CD4-positive, alpha-beta T cell treated with Interleukin-17A for 4 hours (primary cell): ENCODE measurements around the gene KLRC4.

ENCODE experiments used
- DNase-seq: peaks from one replicate; pipeline ENCODE4 v3.0.0-alpha.2; 2020; ENCODE audit warnings: mixed read lengths

Gene KLRC4

GRCh38 chr12:10366875-10367274, 42.7 kb downstream of the KLRC4 start:
- DNase-seq: no peak

DNA sequence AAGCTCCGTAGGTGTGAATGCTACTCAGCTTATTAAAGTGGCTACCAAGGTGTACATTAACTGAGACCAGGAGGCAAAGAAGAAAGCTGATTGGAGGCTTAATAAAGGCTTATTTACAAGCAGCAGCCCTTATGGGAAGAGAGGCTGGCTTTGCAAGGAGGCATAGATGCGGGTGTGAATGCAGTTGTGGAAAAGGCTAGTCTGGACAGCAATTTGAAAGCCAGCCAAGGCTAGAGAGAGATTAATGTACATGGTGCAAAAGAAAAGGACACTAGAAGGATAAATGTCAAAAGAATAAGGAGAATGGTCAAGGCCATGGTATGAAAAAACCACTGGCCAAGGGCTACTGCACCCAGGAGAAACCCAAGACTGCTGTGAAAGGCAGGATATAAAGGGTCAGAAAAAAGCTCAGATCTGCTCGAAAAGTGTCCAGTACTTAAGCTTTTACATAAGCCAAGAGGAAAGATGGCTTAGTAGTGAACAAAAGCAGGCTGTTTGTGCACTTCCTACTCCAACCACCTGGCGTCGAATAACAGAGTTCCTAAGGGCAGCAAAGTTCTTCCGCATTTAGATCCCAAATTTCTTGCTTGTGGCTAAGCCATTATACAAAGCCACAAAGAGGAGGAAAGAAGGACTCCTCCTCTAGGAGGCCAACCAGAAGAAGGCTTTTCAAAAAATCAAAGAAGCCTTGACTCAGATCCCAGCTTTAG, 43.7 kb downstream of the KLRC4 start:
- no peak for DNase-seq

GRCh38 chr12:10364815-10365622, 44.5 kb downstream of the KLRC4 start:
- peak; percentile 65 for DNase-seq

DNA sequence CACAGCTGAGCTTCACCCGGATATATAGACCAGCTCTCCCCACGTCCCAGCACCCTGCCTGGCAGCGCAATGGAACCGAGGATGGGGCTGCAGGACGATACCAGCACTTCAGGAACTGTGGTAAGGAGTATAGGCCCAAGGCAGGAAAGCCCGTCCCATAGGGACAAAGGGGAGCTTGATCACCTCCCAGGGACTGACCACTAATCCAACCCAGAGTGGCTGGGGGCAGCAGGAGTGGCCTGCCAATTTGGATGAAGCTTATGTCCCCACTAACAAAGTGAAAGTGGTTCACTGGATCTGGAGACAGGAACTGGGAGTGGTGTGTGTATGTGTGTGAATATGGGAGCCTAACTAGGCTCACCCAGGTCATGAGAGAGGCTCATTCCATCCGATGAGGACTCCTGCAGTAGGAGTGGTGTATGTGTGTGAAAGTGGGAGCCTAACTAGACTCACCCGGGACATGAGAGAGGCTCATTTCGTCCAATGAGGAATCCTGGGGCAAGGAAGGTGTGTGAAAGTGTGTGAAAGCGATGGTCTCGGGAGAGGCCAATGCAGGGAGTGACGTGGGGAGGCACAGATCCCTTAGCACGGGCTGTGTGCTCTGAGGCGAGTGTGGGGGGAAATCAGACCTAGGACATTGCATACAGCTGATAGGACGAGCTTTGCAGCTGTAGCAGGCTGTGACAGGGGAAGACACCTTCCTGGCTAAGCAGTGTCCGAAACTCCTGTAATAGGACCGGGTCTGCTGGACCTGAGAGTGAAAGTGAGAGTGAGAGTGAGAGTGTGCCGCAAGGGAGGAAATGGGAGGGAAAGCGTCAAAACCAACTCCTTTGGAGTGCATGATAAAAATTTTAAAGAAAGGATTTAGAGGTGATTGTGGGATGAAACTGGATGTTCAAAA, 45.4 kb downstream of the KLRC4 start:
- peak; percentile 54 for DNase-seq

GRCh38 chr12:10363658-10363913, 46.0 kb downstream of the KLRC4 start:
- no peak for DNase-seq

DNA sequence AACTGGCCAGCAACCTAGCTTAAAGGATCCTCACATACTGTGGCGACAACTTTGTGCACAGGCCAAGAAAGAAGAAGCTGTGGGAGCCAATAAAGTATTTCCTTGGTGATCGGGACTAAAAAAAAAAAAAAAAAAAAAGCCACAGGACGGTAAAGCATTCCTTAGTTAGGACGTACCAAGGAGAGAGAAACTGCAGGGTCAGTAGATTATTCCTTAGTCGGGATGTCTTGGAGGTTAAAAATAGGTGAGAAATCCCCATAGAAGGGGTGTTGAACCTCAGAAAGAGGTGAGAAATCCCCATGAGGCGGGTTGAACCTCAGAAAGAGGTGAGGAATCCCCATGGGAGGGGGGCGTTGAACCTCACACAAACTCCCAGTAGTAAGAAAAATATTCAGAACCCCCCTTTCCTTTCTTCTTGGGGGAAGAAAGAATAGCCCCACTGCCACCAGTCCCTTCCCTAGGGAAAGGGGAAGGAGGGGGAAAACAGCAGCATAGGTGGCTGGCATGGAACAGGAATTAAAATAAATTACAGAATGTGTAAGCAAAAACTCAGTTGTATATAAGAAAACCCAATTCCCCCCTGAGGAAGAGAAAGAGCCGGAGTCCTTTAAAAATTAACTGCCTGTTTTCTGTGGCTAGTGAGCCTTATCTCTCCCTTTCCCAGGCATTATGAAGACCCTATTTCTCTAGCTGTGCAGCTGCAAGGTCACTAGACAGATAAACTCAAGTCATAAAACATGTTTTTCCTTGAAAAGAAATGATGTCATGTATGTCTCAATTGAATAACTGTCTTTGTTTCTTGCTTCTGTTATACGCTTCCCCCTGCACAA, 46.5 kb downstream of the KLRC4 start:
- DNase-seq: no peak

DNA sequence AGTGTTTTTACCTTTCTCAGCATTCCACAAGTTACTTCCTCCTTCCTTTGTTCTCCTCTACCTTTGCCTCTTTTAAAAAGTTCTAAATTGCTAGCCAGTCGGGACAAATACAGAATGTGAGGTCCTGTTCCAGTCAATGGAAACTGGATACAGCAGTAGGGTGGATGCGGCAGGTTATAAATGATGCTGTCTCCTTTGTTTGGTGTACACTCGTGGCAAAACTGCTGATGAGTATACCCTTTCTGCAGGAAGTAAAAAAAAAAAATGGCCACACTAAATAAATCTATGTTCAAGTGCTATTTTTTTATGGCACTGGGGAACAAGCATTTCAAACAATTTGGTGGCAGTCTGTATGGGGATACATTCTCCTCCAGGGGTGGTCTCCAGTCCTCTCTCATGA, 47.2 kb downstream of the KLRC4 start:
- DNase-seq: no peak

DNA sequence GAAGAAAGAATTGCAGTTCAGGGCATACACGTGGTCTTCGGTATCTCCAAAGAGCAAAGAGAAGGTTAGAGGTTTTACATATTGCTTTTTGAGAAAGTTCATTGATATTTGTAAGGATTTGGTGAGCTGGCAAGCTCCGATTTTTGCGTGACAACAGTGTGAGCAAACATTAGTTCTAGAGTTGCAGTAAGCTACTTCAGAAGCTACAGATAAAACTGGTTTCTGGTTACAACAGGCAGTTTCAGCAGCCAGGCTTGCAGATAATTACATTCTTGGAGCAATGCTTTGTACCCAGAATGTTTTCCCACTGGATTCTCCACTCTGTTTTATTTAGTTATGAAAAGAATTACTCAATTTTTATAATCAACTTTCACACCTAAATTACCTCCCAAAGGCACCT, 47.9 kb downstream of the KLRC4 start:
- no peak for DNase-seq

DNA sequence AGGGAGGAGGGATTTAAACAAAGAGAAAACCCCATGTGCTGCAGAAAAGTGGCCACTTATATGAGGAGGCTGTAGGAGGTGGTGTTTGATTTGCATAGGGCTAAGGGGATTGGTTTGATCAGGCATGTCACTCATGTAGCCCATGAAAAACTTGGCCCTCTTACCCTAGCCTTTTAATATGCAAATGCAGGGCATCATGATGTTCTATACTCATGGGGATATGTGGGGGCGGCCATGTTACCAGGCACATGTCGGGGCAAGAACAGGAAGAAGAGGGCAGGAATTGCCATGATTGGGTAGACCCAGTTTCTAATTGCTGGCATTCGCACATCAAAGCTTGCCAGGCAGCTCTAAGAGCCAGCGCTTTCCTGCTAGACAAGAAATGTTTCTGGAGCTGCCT, 48.5 kb downstream of the KLRC4 start:
- DNase-seq: no peak

- DNase-seq: no peak
These were observed 50.6 kb downstream of the KLRC4 start for GRCh38 chr12:10358969-10359368.

- no peak for DNase-seq
These were observed 51.4 kb downstream of the KLRC4 start for GRCh38 chr12:10358131-10358530.
